T-cell (primary cell): Measurements from ENCODE around the gene GPR42. TPM values are rescaled to one million over a fixed set of nuclear protein-coding genes. Genes with fewer than 3 reads are reported as not detected.

ENCODE experiments used
- ATAC-seq, 4 experiments: fragments of 200-7000 bp in 3 of 4; fragments of 150-1000 bp in 1 of 4; cut with Tn5 transposase; replicated peaks in 1 of 4; 1 replicate in 3 of 4; 2 replicates in 1 of 4; pipeline ENCODE4 v1.10.0; 2021; ENCODE audit warnings: moderate library complexity in 3 of 4, mild to moderate bottlenecking in 2 of 4, moderate number of reproducible peaks in 1 of 4
- CTCF ChIA-PET, 2 donors: fragments of 300-600 bp; sonication (Branson Sonifier 250); formaldehyde crosslinking; loops; one replicate each; lab custom pipeline; 2022; ENCODE audit warnings: antibody characterized with exemption in 2 of 2; lab: Charles Lee
- POLR2A ChIA-PET, 2 donors: fragments of 300-600 bp; sonication (Branson Sonifier 250); formaldehyde crosslinking; loops; one replicate each; lab custom pipeline; 2022; ENCODE audit warnings: antibody characterized with exemption in 2 of 2; lab: Charles Lee
- DNase-seq, 35 experiments: peaks; one replicate each; pipeline versions ENCODE4 v3.0.0 to v3.0.0-alpha.2; 2013 to 2023
- H3K27ac ChIP-seq: one replicate; pipeline ENCODE4 v1.5.1; 2013; ENCODE audit warnings: low read length
- H3K27me3 ChIP-seq, 2 experiments: replicated peaks in 1 of 2; 1 replicate in 1 of 2; 2 replicates in 1 of 2; pipeline versions ENCODE4 v1.6.1 to v1.7.0; 2013; ENCODE audit warnings: low read length in 1 of 2, mixed read lengths in 1 of 2; ENCODE audit not compliant: control insufficient read depth in 2 of 2, insufficient read depth in 2 of 2; ENCODE audit errors: extremely low read depth in 1 of 2
- H3K36me3 ChIP-seq, 2 donors: 1 replicate in 1 of 2; 2 replicates in 1 of 2; pipeline versions ENCODE4 v1.6.1 to v1.7.0; 2013; ENCODE audit warnings: low read length in 1 of 2; ENCODE audit not compliant: control insufficient read depth in 2 of 2, insufficient read depth in 1 of 2; ENCODE audit errors: extremely low read depth in 1 of 2
- H3K4me1 ChIP-seq, 2 experiments: 1 replicate in 1 of 2; 2 replicates in 1 of 2; pipeline versions ENCODE4 v1.6.1 to v1.7.0; 2013; ENCODE audit warnings: low read length in 2 of 2, mixed read lengths in 1 of 2; ENCODE audit not compliant: insufficient read depth in 2 of 2, control insufficient read depth in 1 of 2; ENCODE audit errors: extremely low read depth in 1 of 2
- H3K4me3 ChIP-seq, 2 donors: 1 replicate in 1 of 2; 2 replicates in 1 of 2; pipeline versions ENCODE4 v1.5.1 to v1.7.0; 2013; ENCODE audit warnings: mild to moderate bottlenecking in 2 of 2, low read length in 1 of 2, moderate library complexity in 1 of 2; ENCODE audit not compliant: control insufficient read depth in 1 of 2; ENCODE audit errors: extremely low read depth in 1 of 2
- H3K9me3 ChIP-seq: 2 replicates; pipeline ENCODE4 v1.7.0; 2013
- H3K27ac Mint-ChIP-seq, 2 donors: one replicate each; pipeline ENCODE4 v1.8.0; 2020 to 2021; ENCODE audit warnings: mild to moderate bottlenecking in 2 of 2, mixed read lengths in 2 of 2
- H3K27me3 Mint-ChIP-seq, 2 donors: one replicate each; pipeline ENCODE4 v1.8.0; 2021 to 2022; ENCODE audit warnings: mixed read lengths in 2 of 2
- H3K36me3 Mint-ChIP-seq: one replicate; pipeline ENCODE4 v1.8.0; 2021; ENCODE audit warnings: mixed read lengths
- H3K4me1 Mint-ChIP-seq, 3 donors: one replicate each; pipeline ENCODE4 v1.8.0; 2020 to 2022; ENCODE audit warnings: mixed read lengths in 3 of 3, mild to moderate bottlenecking in 1 of 3
- H3K4me3 Mint-ChIP-seq, 3 donors: one replicate each; pipeline ENCODE4 v1.8.0; 2020 to 2022; ENCODE audit warnings: mild to moderate bottlenecking in 3 of 3, mixed read lengths in 3 of 3, moderate library complexity in 3 of 3
- H3K9me3 Mint-ChIP-seq, 3 donors: one replicate each; pipeline ENCODE4 v1.8.0; 2020 to 2022; ENCODE audit warnings: mixed read lengths in 3 of 3
- whole genome bisulfite sequencing: methylation state at CpG from one replicate; pipeline ENCODE4 v1.1.5; 2013; ENCODE audit warnings: missing lambda C conversion rate; ENCODE audit not compliant: insufficient coverage; 5-methylcytosine and 5-hydroxymethylcytosine counted together
- total RNA-seq, 35 experiments: library from RNA in 6 of 35; stranded (reverse) in 6 of 35; fragments of 120-200 nt in 1 of 35; gene quantifications; one replicate each; pipeline versions ENCODE4 v1.2.1 to v1.2.4 and lab custom pipeline; 2013 to 2026

Gene GPR42, protein sequence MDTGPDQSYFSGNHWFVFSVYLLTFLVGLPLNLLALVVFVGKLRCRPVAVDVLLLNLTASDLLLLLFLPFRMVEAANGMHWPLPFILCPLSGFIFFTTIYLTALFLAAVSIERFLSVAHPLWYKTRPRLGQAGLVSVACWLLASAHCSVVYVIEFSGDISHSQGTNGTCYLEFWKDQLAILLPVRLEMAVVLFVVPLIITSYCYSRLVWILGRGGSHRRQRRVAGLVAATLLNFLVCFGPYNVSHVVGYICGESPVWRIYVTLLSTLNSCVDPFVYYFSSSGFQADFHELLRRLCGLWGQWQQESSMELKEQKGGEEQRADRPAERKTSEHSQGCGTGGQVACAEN
- total RNA-seq (not detected), total RNA-seq (lab: John Stamatoyannopoulos, UW) (0 to 0.47 (median 0) reads per million in 29 experiments)
- not detected for total RNA-seq (2013)

DNA sequence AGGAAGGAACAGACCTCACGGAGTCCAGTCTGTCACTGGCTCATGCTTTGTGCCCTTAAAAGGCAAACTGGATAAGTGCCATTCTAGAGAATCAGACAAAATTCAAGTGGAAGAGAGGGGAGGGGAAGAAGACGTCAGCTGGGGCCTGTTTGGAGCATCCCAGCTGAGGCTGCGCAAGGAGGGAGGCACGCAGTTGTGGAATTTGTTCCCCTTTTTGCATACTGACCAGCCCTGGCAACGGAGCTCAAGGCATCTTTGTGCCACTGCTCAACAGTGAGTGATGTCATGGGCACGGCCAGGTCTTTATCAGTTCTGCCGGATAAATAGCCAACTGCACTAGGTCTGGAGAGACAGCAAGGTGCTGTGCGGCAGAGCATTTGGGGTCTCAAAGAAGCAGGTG, at the start of gene GPR42:
TSS of gene GPR42 (plus strand) at position 347 of the 400 bp plus-strand sequence. CDS start 292 bp downstream, outside the sequence.
- Mint-ChIP-seq H3K27ac (no peak within 1 kb of the TSS), H3K27me3 (peaks cover 8 to 14% of the 10 kb centered on the region in 2 donors), H3K36me3 (no peaks in the 10 kb centered on the region), H3K4me1 (peaks cover 0 to 2% (median 0%) of the 10 kb centered on the region in 3 donors), H3K9me3 (no peaks in the 10 kb centered on the region), H3K4me3 (no peak within 1 kb of the TSS)
- H3K9me3 ChIP-seq = no peaks in the 10 kb centered on the region
- CTCF ChIA-PET = no interaction called here
- no peaks in the 10 kb centered on the region for H3K4me1 ChIP-seq
- no peak within 1 kb of the TSS for H3K4me3 ChIP-seq
- no peak for DNase-seq
- no peak within 1 kb of the TSS for H3K27ac ChIP-seq
- H3K27me3 ChIP-seq = no peaks in the 10 kb centered on the region
- WGBS = 93% methylated on average over 4 of the region's 8 CpGs
- POLR2A ChIA-PET = no interaction called here
- no peaks in the 10 kb centered on the region for H3K36me3 ChIP-seq
- ATAC-seq = no peak

DNA sequence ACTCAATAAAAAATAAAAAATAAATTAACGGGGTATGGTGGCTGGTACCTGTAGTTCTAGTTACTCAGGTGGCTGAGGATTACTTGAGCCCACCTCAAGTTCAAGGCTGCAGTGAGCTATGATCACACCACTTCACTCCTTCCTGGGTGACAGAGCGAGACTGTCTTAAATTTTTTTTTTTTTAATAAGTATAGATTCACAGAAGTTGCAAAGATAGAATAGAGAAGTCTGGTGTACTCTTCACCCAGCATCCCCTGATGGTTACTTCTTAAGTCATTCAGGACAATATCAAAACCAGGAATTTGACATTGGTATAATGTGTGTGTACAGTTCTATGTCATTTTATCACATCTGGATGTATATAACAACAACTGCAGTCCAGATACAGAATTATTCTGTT, 49.6 kb upstream of the GPR42 start:
- no peak overlapping the region for H3K4me3 Mint-ChIP-seq
- peaks cover 0 to 5% of the 10 kb centered on the region in 2 donors for H3K27me3 Mint-ChIP-seq
- H3K36me3 Mint-ChIP-seq = no peaks in the 10 kb centered on the region
- H3K9me3 Mint-ChIP-seq = peaks cover 3 to 4% (median 3%) of the 10 kb centered on the region in 3 donors
- H3K4me1 Mint-ChIP-seq = peaks cover 0 to 9% (median 3%) of the 10 kb centered on the region in 3 donors
- Histone ChIP-seq H3K36me3 (no peaks in the 10 kb centered on the region), H3K9me3 (no peaks in the 10 kb centered on the region), H3K4me1 (no peaks in the 10 kb centered on the region), H3K27me3 (peaks cover 0 to 15% of the 10 kb centered on the region in 2 experiments), H3K27ac (no peak overlapping the region), H3K4me3 (no peak overlapping the region)
- DNase-seq (no peak), ATAC-seq (no peak)
- POLR2A ChIA-PET = no interaction called here
- no CpG with 5 or more reads among the region's 2 CpGs for WGBS
- CTCF ChIA-PET = no interaction called here
- H3K27ac Mint-ChIP-seq = no peak overlapping the region

DNA sequence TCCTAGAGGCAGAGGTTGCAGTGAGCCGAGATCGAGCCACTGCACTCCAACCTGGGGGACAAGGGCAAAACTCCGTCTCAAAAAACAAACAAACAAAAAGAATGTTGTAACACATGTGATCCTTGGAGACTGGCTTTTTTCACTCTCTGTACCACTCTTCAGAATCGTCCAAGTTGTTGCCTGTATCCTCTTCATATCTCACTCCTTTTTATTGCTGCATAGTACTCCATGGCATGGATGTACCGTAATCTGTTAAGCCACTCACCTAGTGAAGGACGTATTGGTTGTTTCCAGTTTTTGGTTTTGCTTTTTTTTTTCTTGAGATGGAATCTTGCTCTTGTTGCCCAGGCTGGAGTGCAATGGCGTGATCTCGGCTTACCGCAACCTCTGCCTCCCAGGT, 48.9 kb upstream of the GPR42 start:
- DNase-seq (no peak), ATAC-seq (no peak)
- H3K4me1 Mint-ChIP-seq = peaks cover 0 to 9% (median 3%) of the 10 kb centered on the region in 3 donors
- H3K27ac Mint-ChIP-seq = no peak overlapping the region
- WGBS = 96% methylated on average over 3 of the region's 9 CpGs
- Histone ChIP-seq H3K4me1 (no peaks in the 10 kb centered on the region), H3K27ac (no peak overlapping the region), H3K36me3 (no peaks in the 10 kb centered on the region), H3K9me3 (no peaks in the 10 kb centered on the region), H3K4me3 (no peak overlapping the region), H3K27me3 (peaks cover 0 to 15% of the 10 kb centered on the region in 2 experiments)
- no peak overlapping the region for H3K4me3 Mint-ChIP-seq
- CTCF ChIA-PET = no interaction called here
- peaks cover 3 to 4% (median 3%) of the 10 kb centered on the region in 3 donors for H3K9me3 Mint-ChIP-seq
- peaks cover 0 to 5% of the 10 kb centered on the region in 2 donors for H3K27me3 Mint-ChIP-seq
- POLR2A ChIA-PET = no interaction called here
- H3K36me3 Mint-ChIP-seq = no peaks in the 10 kb centered on the region

DNA sequence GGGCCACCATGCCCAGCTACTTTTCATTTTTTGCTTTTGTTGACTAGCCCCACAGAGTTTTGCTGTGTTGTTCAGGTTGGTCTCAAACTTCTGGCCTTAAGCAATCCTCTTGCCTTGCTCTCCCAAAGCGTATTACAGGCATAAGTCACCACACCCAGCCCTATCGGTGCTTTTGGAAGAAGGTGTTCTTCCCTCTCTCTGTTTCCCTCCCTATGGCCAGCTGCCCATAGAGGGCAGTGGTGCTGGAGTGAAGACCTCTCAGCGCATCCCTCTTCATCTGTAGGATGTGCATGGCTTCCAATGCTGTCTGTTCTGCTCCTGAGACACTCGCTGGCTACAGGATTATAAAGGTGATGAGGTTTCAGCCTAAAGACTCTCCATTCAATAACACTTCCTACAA, 43.2 kb upstream of the GPR42 start:
- no peak overlapping the region for H3K27ac ChIP-seq

DNA sequence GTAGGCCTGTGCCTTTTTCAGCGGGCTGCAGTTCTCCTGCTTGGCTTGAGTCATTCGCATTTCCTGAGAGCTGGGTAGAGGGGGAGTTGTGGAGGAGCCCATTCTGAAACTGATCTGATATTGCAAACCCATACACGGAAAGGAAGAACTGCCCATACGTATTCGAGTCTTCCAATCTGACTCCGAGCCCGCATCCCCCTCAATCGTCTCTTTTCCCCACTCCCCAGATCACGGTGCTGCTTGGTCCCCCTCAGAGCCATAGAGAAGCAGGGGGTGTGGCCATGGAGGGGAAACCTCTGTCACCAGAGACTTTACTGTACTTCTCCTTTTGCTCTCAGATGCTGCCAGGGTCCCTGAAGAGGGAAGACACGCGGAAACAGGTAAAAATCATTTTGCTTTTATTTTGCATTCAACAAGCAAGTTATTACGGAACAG, 42.0 kb upstream of the GPR42 start, which contains the start of gene CD22:
TSS of gene CD22 (plus strand) at position 337 of the 435 bp plus-strand sequence. CDS start 2,854 bp downstream, outside the sequence.
- H3K27ac ChIP-seq = no peak within 1 kb of the TSS
- peaks cover 0 to 10% of the 10 kb centered on the region in 2 experiments for H3K4me1 ChIP-seq
- H3K4me3 ChIP-seq = no peak within 1 kb of the TSS
- Mint-ChIP-seq H3K36me3 (no peaks in the 10 kb centered on the region), H3K4me1 (peaks cover 11 to 19% (median 16%) of the 10 kb centered on the region in 3 donors), H3K9me3 (no peaks in the 10 kb centered on the region), H3K27me3 (peaks cover 8 to 13% of the 10 kb centered on the region in 2 donors), H3K4me3 (peak within 1 kb of the TSS in 1 of 3 donors; percentile 65), H3K27ac (peak within 1 kb of the TSS in 1 of 2 donors; percentile 25)
- no peaks in the 10 kb centered on the region for H3K36me3 ChIP-seq
- H3K27me3 ChIP-seq = peaks cover 0 to 46% of the 10 kb centered on the region in 2 experiments
- no peak for ATAC-seq
- ChIA-PET CTCF (no interaction called here), POLR2A (no interaction called here)
- no peak for DNase-seq
- WGBS = 49% methylated on average over 4 of the region's 12 CpGs
- H3K9me3 ChIP-seq = no peaks in the 10 kb centered on the region

More for the DNA sequence above, 43.2 kb upstream of the GPR42 start:
- no peaks in the 10 kb centered on the region for H3K36me3 Mint-ChIP-seq
- peaks cover 3 to 7% (median 5%) of the 10 kb centered on the region in 3 donors for H3K4me1 Mint-ChIP-seq
- Histone ChIP-seq H3K27me3 (peaks cover 0 to 36% of the 10 kb centered on the region in 2 experiments), H3K4me1 (peaks cover 0 to 3% of the 10 kb centered on the region in 2 experiments), H3K4me3 (no peak overlapping the region), H3K36me3 (no peaks in the 10 kb centered on the region), H3K9me3 (no peaks in the 10 kb centered on the region)
- H3K27me3 Mint-ChIP-seq = peaks cover 8 to 11% of the 10 kb centered on the region in 2 donors
- ChIA-PET POLR2A (no interaction called here), CTCF (no interaction called here)
- DNase-seq (no peak), ATAC-seq (no peak)
- no peaks in the 10 kb centered on the region for H3K9me3 Mint-ChIP-seq
- no peak overlapping the region for H3K4me3 Mint-ChIP-seq
- 100% methylated on average over 1 of the region's 4 CpGs for WGBS
- no peak overlapping the region for H3K27ac Mint-ChIP-seq

DNA sequence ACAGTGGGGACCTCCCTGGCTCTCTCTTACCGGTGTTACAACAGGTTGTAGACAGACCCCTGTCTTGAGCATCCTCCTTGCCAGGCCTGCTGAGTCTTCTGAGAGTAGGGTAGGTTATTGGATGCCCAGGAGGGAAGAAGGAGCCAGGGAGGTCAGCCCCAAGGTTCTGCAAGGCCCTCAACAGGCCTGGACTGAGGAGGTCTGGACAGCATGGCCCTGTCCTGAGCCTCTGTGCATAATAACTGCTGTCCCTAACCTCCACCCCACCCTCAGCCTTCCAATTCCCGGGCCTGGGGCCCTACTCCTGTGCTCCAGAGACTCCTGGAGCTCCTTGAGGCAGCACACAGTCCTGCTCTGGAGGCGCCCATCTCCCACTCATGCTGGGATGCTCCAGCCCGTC, 41.5 kb upstream of the GPR42 start:
- ChIA-PET POLR2A (no interaction called here), CTCF (no interaction called here)
- Mint-ChIP-seq H3K9me3 (no peaks in the 10 kb centered on the region), H3K27me3 (peaks cover 8 to 16% of the 10 kb centered on the region in 2 donors), H3K4me1 (peaks cover 11 to 23% (median 16%) of the 10 kb centered on the region in 3 donors), H3K27ac (no peak overlapping the region), H3K4me3 (peak overlapping the region in 1 of 3 donors; percentile 65), H3K36me3 (no peaks in the 10 kb centered on the region)
- Histone ChIP-seq H3K36me3 (no peaks in the 10 kb centered on the region), H3K27ac (no peak overlapping the region), H3K4me3 (no peak overlapping the region), H3K4me1 (peaks cover 0 to 10% of the 10 kb centered on the region in 2 experiments), H3K9me3 (no peaks in the 10 kb centered on the region), H3K27me3 (peaks cover 0 to 50% of the 10 kb centered on the region in 2 experiments)
- no peak for ATAC-seq
- no CpG with 5 or more reads among the region's 4 CpGs for WGBS
- no peak for DNase-seq
